Natural killer cell treated with Interleukin-12 subunit alpha and Interleukin-12 subunit beta and Interleukin-15 and Interleukin-18, amount 100 ng/mL, for 72 hours (primary cell): Measurements from ENCODE around the gene FAM227A. TPM values are rescaled to one million over a fixed set of nuclear protein-coding genes. Genes with fewer than 3 reads are reported as not detected.
A peak's percentile ranks its signal among the peaks of the same experiment; 100 is the strongest.

Experiments
- ATAC-seq, 2 donors: fragments of 150-1000 bp; cut with Tn5 transposase in 1 of 2; sonication (Bioruptor Pico), chemical (Tn5 transposase) in 1 of 2; 2 replicates each; pipeline ENCODE4 v1.10.0; 2021
- DNase-seq: peaks from one replicate; pipeline ENCODE4 v3.0.0; 2022; ENCODE audit warnings: low spot score
- H3K27ac Mint-ChIP-seq, 2 donors: 1 replicate in 1 of 2; 2 replicates in 1 of 2; pipeline ENCODE4 v1.8.0; 2022; ENCODE audit warnings: mixed read lengths in 2 of 2, mild to moderate bottlenecking in 1 of 2, moderate library complexity in 1 of 2
- H3K27me3 Mint-ChIP-seq, 2 donors: 1 replicate in 1 of 2; 2 replicates in 1 of 2; pipeline ENCODE4 v1.8.0; 2022; ENCODE audit warnings: mixed read lengths in 2 of 2
- H3K36me3 Mint-ChIP-seq: one replicate; pipeline ENCODE4 v1.8.0; 2022; ENCODE audit warnings: mixed read lengths
- H3K4me1 Mint-ChIP-seq, 2 donors: 1 replicate in 1 of 2; 2 replicates in 1 of 2; pipeline ENCODE4 v1.8.0; 2022; ENCODE audit warnings: low read depth in 2 of 2, mixed read lengths in 2 of 2, mild to moderate bottlenecking in 1 of 2
- H3K4me3 Mint-ChIP-seq: one replicate; pipeline ENCODE4 v1.8.0; 2022; ENCODE audit warnings: mixed read lengths
- H3K9me3 Mint-ChIP-seq: 2 replicates; pipeline ENCODE4 v1.8.0; 2022; ENCODE audit warnings: mixed read lengths
- total RNA-seq, 2 donors: library from RNA; stranded (reverse); gene quantifications; one replicate each; pipeline ENCODE4 v1.2.3, GENCODE V29; 2022

The FAM227A gene
- total RNA-seq, 2 donors from 2014 or later: 0.59 TPM; not detected in 1

- H3K36me3 Mint-ChIP-seq: peaks cover 19% of the 10 kb centered on the region
- ATAC-seq (no peak), DNase-seq (no peak)
- H3K27me3 Mint-ChIP-seq: no peaks in the 10 kb centered on the region
- no peak overlapping the region for H3K4me3 Mint-ChIP-seq
- H3K4me1 Mint-ChIP-seq: peaks cover 42 to 50% of the 10 kb centered on the region in 2 donors
- H3K9me3 Mint-ChIP-seq: no peaks in the 10 kb centered on the region
- H3K27ac Mint-ChIP-seq: peak overlapping the region in 1 of 2 donors; percentile 1
Measured at GRCh38 chr22:38694049-38694448, 37.9 kb upstream of the FAM227A start.

GRCh38 chr22:38689651-38690050 lies 33.5 kb upstream of the FAM227A start:
- no peak for ATAC-seq
- H3K27me3 Mint-ChIP-seq: no peaks in the 10 kb centered on the region
- H3K27ac Mint-ChIP-seq: no peak overlapping the region
- peaks cover 14 to 16% of the 10 kb centered on the region in 2 donors for H3K4me1 Mint-ChIP-seq
- H3K4me3 Mint-ChIP-seq: no peak overlapping the region
- DNase-seq: no peak
- H3K36me3 Mint-ChIP-seq: peaks cover 12% of the 10 kb centered on the region
- H3K9me3 Mint-ChIP-seq: no peaks in the 10 kb centered on the region

- H3K4me3 Mint-ChIP-seq: no peak overlapping the region
- H3K36me3 Mint-ChIP-seq: peaks cover 16% of the 10 kb centered on the region
- DNase-seq: no peak
- H3K9me3 Mint-ChIP-seq: no peaks in the 10 kb centered on the region
- no peak for ATAC-seq
- peaks cover 21 to 25% of the 10 kb centered on the region in 2 donors for H3K4me1 Mint-ChIP-seq
- no peak overlapping the region for H3K27ac Mint-ChIP-seq
- H3K27me3 Mint-ChIP-seq: no peaks in the 10 kb centered on the region
Measured at GRCh38 chr22:38685761-38686160, 29.6 kb upstream of the FAM227A start.

- H3K9me3 Mint-ChIP-seq: no peaks in the 10 kb centered on the region
- peaks cover 21 to 25% of the 10 kb centered on the region in 2 donors for H3K4me1 Mint-ChIP-seq
- ATAC-seq (no peak), DNase-seq (no peak)
- H3K36me3 Mint-ChIP-seq: peaks cover 16% of the 10 kb centered on the region
- H3K27me3 Mint-ChIP-seq: no peaks in the 10 kb centered on the region
- peak overlapping the region in 1 of 2 donors; percentile 23 for H3K27ac Mint-ChIP-seq
- no peak overlapping the region for H3K4me3 Mint-ChIP-seq
Measured at GRCh38 chr22:38684895-38685294, 28.7 kb upstream of the FAM227A start.

- peak; percentile 100 for ATAC-seq
- Mint-ChIP-seq H3K4me1 (peaks cover 21 to 22% of the 10 kb centered on the region in 2 donors), H3K9me3 (no peaks in the 10 kb centered on the region), H3K27me3 (no peaks in the 10 kb centered on the region), H3K4me3 (peak within 1 kb of the TSS; percentile 94), H3K36me3 (peaks cover 16% of the 10 kb centered on the region), H3K27ac (peak within 1 kb of the TSS; percentile 87 to 90)
- DNase-seq: peak; percentile 93
Measured at GRCh38 chr22:38681582-38682335, 25.6 kb upstream of the FAM227A start, which contains the start of gene TOMM22. Gene TOMM22 (plus strand): TSS chr22:38681957. CDS start chr22:38681979, 22 bp downstream.

- no peak for ATAC-seq
- peaks cover 6% of the 10 kb centered on the region for H3K36me3 Mint-ChIP-seq
- no peak overlapping the region for H3K4me3 Mint-ChIP-seq
- DNase-seq: no peak
- no peak overlapping the region for H3K27ac Mint-ChIP-seq
- H3K4me1 Mint-ChIP-seq: no peaks in the 10 kb centered on the region
- no peaks in the 10 kb centered on the region for H3K27me3 Mint-ChIP-seq
- H3K9me3 Mint-ChIP-seq: no peaks in the 10 kb centered on the region
Measured at GRCh38 chr22:38675833-38676232, 19.6 kb upstream of the FAM227A start.

- peaks cover 6% of the 10 kb centered on the region for H3K36me3 Mint-ChIP-seq
- H3K4me3 Mint-ChIP-seq: no peak overlapping the region
- H3K4me1 Mint-ChIP-seq: no peaks in the 10 kb centered on the region
- no peaks in the 10 kb centered on the region for H3K9me3 Mint-ChIP-seq
- H3K27ac Mint-ChIP-seq: no peak overlapping the region
- no peaks in the 10 kb centered on the region for H3K27me3 Mint-ChIP-seq
- ATAC-seq: no peak
- DNase-seq: no peak
Measured at GRCh38 chr22:38674888-38675287, 18.7 kb upstream of the FAM227A start.

- Mint-ChIP-seq H3K27me3 (no peaks in the 10 kb centered on the region), H3K36me3 (no peaks in the 10 kb centered on the region), H3K4me3 (peak overlapping the region; percentile 95), H3K4me1 (peaks cover 0 to 12% of the 10 kb centered on the region in 2 donors), H3K27ac (peak overlapping the region; percentile 86 to 94), H3K9me3 (no peaks in the 10 kb centered on the region)
- DNase-seq (no peak), ATAC-seq (no peak)
Measured at GRCh38 chr22:38657045-38657909, 1.1 kb upstream of the FAM227A start.

- Mint-ChIP-seq H3K27ac (peak overlapping the region; percentile 86 to 94), H3K9me3 (no peaks in the 10 kb centered on the region), H3K4me3 (peak overlapping the region; percentile 95), H3K4me1 (peaks cover 0 to 12% of the 10 kb centered on the region in 2 donors), H3K36me3 (no peaks in the 10 kb centered on the region), H3K27me3 (peaks cover 0 to 7% of the 10 kb centered on the region in 2 donors)
- DNase-seq (no peak), ATAC-seq (no peak)
Measured at GRCh38 chr22:38655519-38656255, 505 bp downstream of the FAM227A start.

GRCh38 chr22:38653741-38654140 lies 2.5 kb downstream of the FAM227A start:
- Mint-ChIP-seq H3K27me3 (peaks cover 0 to 7% of the 10 kb centered on the region in 2 donors), H3K4me3 (peak overlapping the region; percentile 22), H3K36me3 (no peaks in the 10 kb centered on the region), H3K9me3 (no peaks in the 10 kb centered on the region), H3K27ac (peak overlapping the region in 1 of 2 donors; percentile 15), H3K4me1 (peaks cover 0 to 12% of the 10 kb centered on the region in 2 donors)
- no peak for ATAC-seq
- no peak for DNase-seq

GRCh38 chr22:38652859-38653258 lies 3.3 kb downstream of the FAM227A start:
- H3K4me3 Mint-ChIP-seq: no peak overlapping the region
- ATAC-seq (no peak), DNase-seq (no peak)
- H3K27ac Mint-ChIP-seq: no peak overlapping the region
- H3K36me3 Mint-ChIP-seq: no peaks in the 10 kb centered on the region
- peaks cover 0 to 10% of the 10 kb centered on the region in 2 donors for H3K4me1 Mint-ChIP-seq
- H3K9me3 Mint-ChIP-seq: no peaks in the 10 kb centered on the region
- H3K27me3 Mint-ChIP-seq: peaks cover 2 to 11% of the 10 kb centered on the region in 2 donors

- Mint-ChIP-seq H3K27me3 (peaks cover 7 to 17% of the 10 kb centered on the region in 2 donors), H3K27ac (no peak overlapping the region), H3K4me3 (no peak overlapping the region), H3K4me1 (no peaks in the 10 kb centered on the region), H3K36me3 (no peaks in the 10 kb centered on the region), H3K9me3 (no peaks in the 10 kb centered on the region)
- no peak for DNase-seq
- ATAC-seq: no peak
Measured at GRCh38 chr22:38649841-38650522, 6.2 kb downstream of the FAM227A start.

GRCh38 chr22:38645430-38645829 lies 10.8 kb downstream of the FAM227A start:
- Mint-ChIP-seq H3K27me3 (peaks cover 10 to 18% of the 10 kb centered on the region in 2 donors), H3K9me3 (no peaks in the 10 kb centered on the region), H3K36me3 (no peaks in the 10 kb centered on the region), H3K27ac (no peak overlapping the region), H3K4me1 (no peaks in the 10 kb centered on the region), H3K4me3 (no peak overlapping the region)
- ATAC-seq: no peak
- no peak for DNase-seq
